ENCODE data around the gene PRPF38B. TPM values are rescaled to one million over a fixed set of nuclear protein-coding genes. Genes with fewer than 3 reads are reported as not detected.

The PRPF38B gene
- total and polyA plus RNA-seq, 2 donors from 2014 or later = 15.9 to 37.6 TPM

DNA sequence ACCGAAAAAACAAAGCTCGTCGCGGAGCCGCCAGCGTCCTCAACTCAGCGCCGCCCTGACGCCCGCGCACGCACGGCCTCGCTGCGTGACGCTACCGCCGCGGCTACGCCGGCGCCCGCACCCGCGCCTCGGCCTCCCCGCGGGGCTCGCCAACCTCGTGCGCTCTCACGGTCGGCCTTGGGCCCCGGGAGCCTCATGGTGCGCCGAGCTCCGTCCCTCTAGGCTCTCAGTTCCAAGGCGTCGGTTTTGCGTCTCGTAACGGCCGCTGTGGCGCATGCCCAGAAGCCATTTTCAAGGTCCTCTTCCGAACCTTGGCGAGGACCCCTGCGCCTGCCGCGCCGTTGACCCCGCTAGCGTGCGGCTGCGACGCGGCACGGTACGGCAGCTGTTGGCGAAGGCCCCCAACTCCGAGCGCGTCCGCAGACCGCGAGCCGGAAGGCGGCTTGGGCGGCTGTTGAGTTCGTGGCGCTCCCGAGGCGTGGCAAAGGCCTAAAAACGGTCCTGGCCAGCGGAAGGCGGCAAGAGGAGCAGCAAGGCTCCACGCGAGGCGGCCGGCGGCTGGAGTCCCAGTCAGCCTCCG lies 31.0 kb upstream of the PRPF38B start, which contains the start of gene HENMT1:
Gene HENMT1 (minus strand): TSS at position 64 of the 580 bp plus-strand sequence. CDS start 1,209 bp downstream, outside the sequence.
- DNase-seq (peak; percentile 75 to 88 (median 84)), FAIRE-seq (no peak)
- Histone ChIP-seq H3K4me1 (ENCODE audit: control insufficient read depth in 2 of 3, insufficient read depth in 2 of 3, low read depth in 1 of 3, low read length in 3 of 3) (no peaks in the 10 kb centered on the region), H3K27me3 (ENCODE audit: control insufficient read depth, insufficient read depth, low read length) (no peaks in the 10 kb centered on the region), H3K9me3 (ENCODE audit: control insufficient read depth in 2 of 3, insufficient read depth in 1 of 3, low read length in 3 of 3) (no peaks in the 10 kb centered on the region), H3K9ac (ENCODE audit: low read length in 3 of 3) (peak within 1 kb of the TSS in 2 of 3 donors; percentile 9 to 65), H3K27ac (ENCODE audit: low read depth in 2 of 2, low read length in 2 of 2) (peak within 1 kb of the TSS; percentile 68 to 76), H3K4me3 (ENCODE audit: low read length in 3 of 3) (peak within 1 kb of the TSS; percentile 43 to 65 (median 56)), H3K36me3 (ENCODE audit: control insufficient read depth in 2 of 3, insufficient read depth in 3 of 3, low read length in 3 of 3) (no peaks in the 10 kb centered on the region)
- intact Hi-C loops (cut with DNase I) = no loop called here
- no peak for TF ChIP-seq CTCF (IDR thresholded peaks at IDR 0.05; ENCODE audit: borderline replicate concordance, extremely low read depth, insufficient read depth)

DNA sequence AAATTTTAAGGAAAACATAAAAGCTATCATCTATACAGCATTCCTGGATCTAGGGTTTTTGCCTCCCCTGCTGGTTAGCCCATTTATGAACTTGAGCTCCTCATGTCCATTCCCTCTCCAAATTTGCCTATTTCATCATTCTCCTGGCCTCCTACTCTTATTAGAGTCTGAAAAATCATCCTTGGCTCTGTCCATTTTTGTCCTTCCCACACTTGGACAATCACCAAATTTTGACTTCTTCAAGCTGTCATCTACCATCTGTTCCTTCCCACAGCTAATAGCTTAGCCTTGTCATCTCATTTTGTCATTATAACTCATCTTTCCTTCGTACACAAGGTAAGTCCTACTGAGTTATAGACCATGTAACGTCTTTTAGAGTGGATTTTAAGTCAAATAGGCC lies 29.0 kb upstream of the PRPF38B start:
- H3K27ac ChIP-seq (ENCODE audit: low read depth in 2 of 2, low read length in 2 of 2) = no peak overlapping the region
- no peaks in the 10 kb centered on the region for H3K4me1 ChIP-seq (ENCODE audit: control insufficient read depth in 2 of 3, insufficient read depth in 2 of 3, low read depth in 1 of 3, low read length in 3 of 3)
- H3K9ac ChIP-seq (ENCODE audit: low read length in 3 of 3) = no peak overlapping the region
- H3K27me3 ChIP-seq (ENCODE audit: control insufficient read depth, insufficient read depth, low read length) = no peaks in the 10 kb centered on the region
- no peaks in the 10 kb centered on the region for H3K36me3 ChIP-seq (ENCODE audit: control insufficient read depth in 2 of 3, insufficient read depth in 3 of 3, low read length in 3 of 3)
- DNase-seq (peak in 1 of 5 donors; percentile 29), FAIRE-seq (no peak)
- no peaks in the 10 kb centered on the region for H3K9me3 ChIP-seq (ENCODE audit: control insufficient read depth in 2 of 3, insufficient read depth in 1 of 3, low read length in 3 of 3)
- TF ChIP-seq CTCF (IDR thresholded peaks at IDR 0.05; ENCODE audit: borderline replicate concordance, extremely low read depth, insufficient read depth) = no peak
- H3K4me3 ChIP-seq (ENCODE audit: low read length in 3 of 3) = no peak overlapping the region
- intact Hi-C loops (cut with DNase I) = no loop called here

DNA sequence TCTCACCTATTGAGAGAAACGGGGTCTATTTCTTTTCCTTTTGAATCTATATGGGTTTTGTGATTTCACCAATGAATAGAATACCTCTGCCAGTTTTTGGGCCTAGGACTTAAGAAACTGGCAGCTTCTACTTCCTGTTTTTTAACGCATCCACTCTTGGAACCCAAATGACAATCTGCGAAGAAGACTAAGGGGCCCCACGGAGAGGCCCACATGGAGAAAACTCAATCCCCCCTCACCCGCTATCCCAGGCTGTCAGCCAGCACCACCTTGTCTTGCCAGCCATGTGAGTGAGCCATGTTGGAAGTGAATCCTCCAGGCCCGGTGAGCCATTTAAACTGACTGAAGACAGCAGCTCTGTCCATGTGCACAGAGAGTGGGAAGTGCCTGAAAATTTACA lies 27.6 kb upstream of the PRPF38B start:
- intact Hi-C loops (cut with DNase I) = no loop called here
- no peaks in the 10 kb centered on the region for H3K36me3 ChIP-seq (ENCODE audit: control insufficient read depth in 2 of 3, insufficient read depth in 3 of 3, low read length in 3 of 3)
- FAIRE-seq = no peak

More for the DNA sequence above, 27.6 kb upstream of the PRPF38B start:
- no peak overlapping the region for H3K4me3 ChIP-seq (ENCODE audit: low read length in 3 of 3)
- no peaks in the 10 kb centered on the region for H3K9me3 ChIP-seq (ENCODE audit: control insufficient read depth in 2 of 3, insufficient read depth in 1 of 3, low read length in 3 of 3)
- no peak overlapping the region for H3K9ac ChIP-seq (ENCODE audit: low read length in 3 of 3)
- H3K27me3 ChIP-seq (ENCODE audit: control insufficient read depth, insufficient read depth, low read length) = no peaks in the 10 kb centered on the region
- no peak overlapping the region for H3K27ac ChIP-seq (ENCODE audit: low read depth in 2 of 2, low read length in 2 of 2)
- no peak for DNase-seq
- TF ChIP-seq CTCF (IDR thresholded peaks at IDR 0.05; ENCODE audit: borderline replicate concordance, extremely low read depth, insufficient read depth) = no peak
- no peaks in the 10 kb centered on the region for H3K4me1 ChIP-seq (ENCODE audit: control insufficient read depth in 2 of 3, insufficient read depth in 2 of 3, low read depth in 1 of 3, low read length in 3 of 3)

Data from kidney (tissue), 14 donors.